ENCODE data around the gene SLC30A4.
"Not testable (repeated sequence)": the region's sequence is repeated elsewhere in the genome, so short reads cannot be mapped to it uniquely, and the experiment has no call there.

SLC30A4 gene

DNA sequence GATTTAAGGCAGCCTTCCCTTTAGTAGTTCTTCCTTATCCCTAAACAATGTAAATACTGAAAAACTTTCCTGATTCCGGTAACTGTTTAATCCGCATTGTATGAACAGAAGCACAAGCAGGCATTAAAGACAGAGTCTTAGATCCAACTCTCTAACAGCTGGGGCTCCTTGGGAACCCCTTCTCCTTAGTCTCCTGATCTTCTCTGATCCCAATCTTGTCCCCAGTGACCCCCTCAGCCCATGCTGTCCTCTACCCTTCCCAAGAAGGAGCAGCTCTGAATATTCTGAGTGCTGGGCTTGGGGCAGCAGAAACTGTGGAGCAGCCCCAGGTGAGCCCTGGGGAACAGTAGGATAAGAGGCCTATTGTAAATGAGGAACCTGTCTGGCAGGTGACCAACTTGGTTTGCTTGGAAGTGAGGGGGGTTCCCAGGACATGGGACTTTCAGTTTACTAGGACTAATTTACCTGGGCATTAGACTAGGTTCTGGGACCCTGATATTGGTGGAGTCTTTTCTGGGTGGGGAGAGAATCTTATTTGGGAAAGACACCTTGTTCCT lies 13.0 kb upstream of the SLC30A4 start:
- Histone ChIP-seq H3F3A (ENCODE audit: low read depth) (no peaks in the 10 kb centered on the region), H4K20me1 (ENCODE audit: insufficient read depth, low read length, poor library complexity, severe bottlenecking) (no peaks in the 10 kb centered on the region), H3K9me2 (replicated peaks; ENCODE audit: low read depth, low read length) (no peaks in the 10 kb centered on the region), H3K79me2 (ENCODE audit: insufficient read depth, low read length) (no peaks in the 10 kb centered on the region), H3K4me3 (ENCODE audit: low read length, poor library complexity, severe bottlenecking) (no peak overlapping the region), H3K9ac (ENCODE audit: low read depth, low read length, poor library complexity, severe bottlenecking) (no peak overlapping the region), H3K4me2 (ENCODE audit: low read depth, low read length, poor library complexity, severe bottlenecking) (no peak overlapping the region), H3K27me3 (ENCODE audit: insufficient read depth, low read length, poor library complexity, severe bottlenecking) (no peaks in the 10 kb centered on the region), H3K36me3 (ENCODE audit: insufficient read depth, low read length) (no peaks in the 10 kb centered on the region), H2AFZ (ENCODE audit: low read length) (no peak overlapping the region), H3K9me3 (ENCODE audit: insufficient read depth, low read depth, low read length) (no peaks in the 10 kb centered on the region), H3K4me1 (ENCODE audit: insufficient read depth, low read length, poor library complexity, severe bottlenecking) (no peaks in the 10 kb centered on the region)
- TF ChIP-seq, protein P1, sequence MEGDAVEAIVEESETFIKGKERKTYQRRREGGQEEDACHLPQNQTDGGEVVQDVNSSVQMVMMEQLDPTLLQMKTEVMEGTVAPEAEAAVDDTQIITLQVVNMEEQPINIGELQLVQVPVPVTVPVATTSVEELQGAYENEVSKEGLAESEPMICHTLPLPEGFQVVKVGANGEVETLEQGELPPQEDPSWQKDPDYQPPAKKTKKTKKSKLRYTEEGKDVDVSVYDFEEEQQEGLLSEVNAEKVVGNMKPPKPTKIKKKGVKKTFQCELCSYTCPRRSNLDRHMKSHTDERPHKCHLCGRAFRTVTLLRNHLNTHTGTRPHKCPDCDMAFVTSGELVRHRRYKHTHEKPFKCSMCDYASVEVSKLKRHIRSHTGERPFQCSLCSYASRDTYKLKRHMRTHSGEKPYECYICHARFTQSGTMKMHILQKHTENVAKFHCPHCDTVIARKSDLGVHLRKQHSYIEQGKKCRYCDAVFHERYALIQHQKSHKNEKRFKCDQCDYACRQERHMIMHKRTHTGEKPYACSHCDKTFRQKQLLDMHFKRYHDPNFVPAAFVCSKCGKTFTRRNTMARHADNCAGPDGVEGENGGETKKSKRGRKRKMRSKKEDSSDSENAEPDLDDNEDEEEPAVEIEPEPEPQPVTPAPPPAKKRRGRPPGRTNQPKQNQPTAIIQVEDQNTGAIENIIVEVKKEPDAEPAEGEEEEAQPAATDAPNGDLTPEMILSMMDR (conservative IDR thresholded peaks at IDR 0.05; ENCODE audit: low read length) = no peak
- TF ChIP-seq EZH2phosphoT487 (IDR thresholded peaks at IDR 0.05; ENCODE audit: borderline replicate concordance) = no peak

DNA sequence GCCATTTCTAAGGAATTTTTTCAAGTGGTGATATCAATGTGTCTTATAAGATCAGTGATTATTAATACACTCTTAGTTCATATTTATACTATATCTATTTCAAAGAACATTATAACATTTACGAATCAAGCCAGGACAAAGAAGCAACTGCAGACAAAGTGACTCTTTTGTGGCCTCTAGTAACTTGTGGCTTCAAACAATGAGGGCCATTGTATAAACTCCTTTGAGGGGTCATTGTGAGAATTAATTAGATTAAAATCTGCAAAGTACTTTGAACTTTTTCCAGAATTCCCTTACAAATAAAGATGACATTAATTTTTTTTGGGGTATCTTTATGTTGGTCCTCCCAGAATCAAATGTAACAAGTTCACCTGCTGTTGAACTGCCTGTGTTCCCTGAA lies 12.3 kb upstream of the SLC30A4 start:
- Histone ChIP-seq H3K4me2 (ENCODE audit: low read depth, low read length, poor library complexity, severe bottlenecking) (no peak overlapping the region), H3K27me3 (ENCODE audit: insufficient read depth, low read length, poor library complexity, severe bottlenecking) (no peaks in the 10 kb centered on the region), H3K36me3 (ENCODE audit: insufficient read depth, low read length) (no peaks in the 10 kb centered on the region), H3K4me3 (ENCODE audit: low read length, poor library complexity, severe bottlenecking) (no peak overlapping the region), H3K4me1 (ENCODE audit: insufficient read depth, low read length, poor library complexity, severe bottlenecking) (no peaks in the 10 kb centered on the region), H3F3A (ENCODE audit: low read depth) (no peaks in the 10 kb centered on the region), H3K79me2 (ENCODE audit: insufficient read depth, low read length) (no peaks in the 10 kb centered on the region), H3K9ac (ENCODE audit: low read depth, low read length, poor library complexity, severe bottlenecking) (no peak overlapping the region), H3K9me3 (ENCODE audit: insufficient read depth, low read depth, low read length) (no peaks in the 10 kb centered on the region), H4K20me1 (ENCODE audit: insufficient read depth, low read length, poor library complexity, severe bottlenecking) (no peaks in the 10 kb centered on the region), H3K9me2 (replicated peaks; ENCODE audit: low read depth, low read length) (no peaks in the 10 kb centered on the region), H2AFZ (ENCODE audit: low read length) (no peak overlapping the region)
- TF ChIP-seq, protein P1 (conservative IDR thresholded peaks at IDR 0.05; ENCODE audit: low read length) = no peak
- no peak for TF ChIP-seq EZH2phosphoT487 (IDR thresholded peaks at IDR 0.05; ENCODE audit: borderline replicate concordance)

DNA sequence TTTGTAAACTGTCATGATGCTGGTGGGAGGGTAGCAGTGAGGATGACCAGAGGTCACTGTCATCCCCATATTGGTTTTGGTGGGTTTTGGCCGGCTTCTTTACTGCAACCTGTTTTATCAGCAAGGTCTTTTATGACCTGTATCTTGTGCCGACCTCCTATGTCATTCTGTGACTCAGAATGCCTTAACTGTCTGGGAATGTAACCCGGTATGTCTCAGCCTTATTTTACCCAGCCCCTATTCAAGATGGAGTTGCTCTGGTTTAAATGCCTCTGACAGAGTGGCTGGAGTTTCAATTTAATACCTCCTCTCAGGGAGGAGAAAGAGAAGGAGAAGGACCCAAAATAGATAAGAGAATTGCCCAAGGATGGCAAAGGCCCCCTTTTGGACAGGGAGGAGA lies 10.3 kb upstream of the SLC30A4 start:
- not testable (repeated sequence) for H3K9me3 ChIP-seq (ENCODE audit: insufficient read depth, low read depth, low read length); H3K27me3 ChIP-seq (ENCODE audit: insufficient read depth, low read length, poor library complexity, severe bottlenecking); H3K9me2 ChIP-seq (replicated peaks; ENCODE audit: low read depth, low read length); H3K4me2 ChIP-seq (ENCODE audit: low read depth, low read length, poor library complexity, severe bottlenecking); H3K79me2 ChIP-seq (ENCODE audit: insufficient read depth, low read length); H3K36me3 ChIP-seq (ENCODE audit: insufficient read depth, low read length); H3F3A ChIP-seq (ENCODE audit: low read depth); H3K4me3 ChIP-seq (ENCODE audit: low read length, poor library complexity, severe bottlenecking); H3K9ac ChIP-seq (ENCODE audit: low read depth, low read length, poor library complexity, severe bottlenecking); H4K20me1 ChIP-seq (ENCODE audit: insufficient read depth, low read length, poor library complexity, severe bottlenecking); H2AFZ ChIP-seq (ENCODE audit: low read length); H3K4me1 ChIP-seq (ENCODE audit: insufficient read depth, low read length, poor library complexity, severe bottlenecking)

DNA sequence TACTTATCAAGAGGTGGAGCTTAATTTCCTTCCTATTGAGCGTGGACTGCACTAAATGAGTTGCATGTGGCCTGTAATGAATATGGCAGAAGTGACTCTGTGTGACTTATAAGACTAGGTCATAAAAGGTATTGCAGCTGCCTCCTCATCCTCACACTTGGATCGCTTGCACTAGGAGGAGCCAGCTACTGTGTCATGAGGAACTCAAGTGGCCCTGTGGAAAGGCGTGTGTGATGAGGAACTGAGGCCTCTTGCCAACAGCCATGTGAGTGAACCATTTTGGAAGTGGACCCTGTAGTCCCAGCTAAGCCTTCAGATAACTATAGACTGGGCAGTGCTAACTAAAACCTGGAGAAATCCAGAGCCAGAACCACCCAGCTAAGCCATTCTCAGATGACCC lies 7.1 kb upstream of the SLC30A4 start:
- H3K4me3 ChIP-seq (ENCODE audit: low read length, poor library complexity, severe bottlenecking) = no peak overlapping the region
- no peaks in the 10 kb centered on the region for H3K9me3 ChIP-seq (ENCODE audit: insufficient read depth, low read depth, low read length)
- H3K79me2 ChIP-seq (ENCODE audit: insufficient read depth, low read length) = no peaks in the 10 kb centered on the region
- H3K9me2 ChIP-seq (replicated peaks; ENCODE audit: low read depth, low read length) = no peaks in the 10 kb centered on the region
- H3F3A ChIP-seq (ENCODE audit: low read depth) = no peaks in the 10 kb centered on the region
- no peaks in the 10 kb centered on the region for H3K27me3 ChIP-seq (ENCODE audit: insufficient read depth, low read length, poor library complexity, severe bottlenecking)
- H3K36me3 ChIP-seq (ENCODE audit: insufficient read depth, low read length) = no peaks in the 10 kb centered on the region
- no peak overlapping the region for H2AFZ ChIP-seq (ENCODE audit: low read length)
- H3K4me1 ChIP-seq (ENCODE audit: insufficient read depth, low read length, poor library complexity, severe bottlenecking) = no peaks in the 10 kb centered on the region
- no peak for TF ChIP-seq EZH2phosphoT487 (IDR thresholded peaks at IDR 0.05; ENCODE audit: borderline replicate concordance)
- TF ChIP-seq, protein P1 (conservative IDR thresholded peaks at IDR 0.05; ENCODE audit: low read length) = no peak
- no peak overlapping the region for H3K9ac ChIP-seq (ENCODE audit: low read depth, low read length, poor library complexity, severe bottlenecking)
- H3K4me2 ChIP-seq (ENCODE audit: low read depth, low read length, poor library complexity, severe bottlenecking) = no peak overlapping the region
- H4K20me1 ChIP-seq (ENCODE audit: insufficient read depth, low read length, poor library complexity, severe bottlenecking) = no peaks in the 10 kb centered on the region

Data from Loucy (cell line).